Chondrocyte (in vitro differentiated cells): ENCODE results near the gene ANAPC7. TPM values are rescaled to one million over a fixed set of nuclear protein-coding genes. Genes with fewer than 3 reads are reported as not detected.
"Not testable (repeated sequence)": the region's sequence is repeated elsewhere in the genome, so short reads cannot be mapped to it uniquely, and the experiment has no call there.

Experiments
- DNase-seq: peaks from one replicate; pipeline ENCODE4 v3.0.0; 2021; ENCODE audit warnings: mixed read lengths, low spot score
- H3K27ac Mint-ChIP-seq: one replicate; pipeline ENCODE4 v1.8.0; 2021; ENCODE audit warnings: mild to moderate bottlenecking, moderate library complexity, mixed read lengths; ENCODE audit not compliant: unreplicated experiment
- H3K27me3 Mint-ChIP-seq: 2 replicates; pipeline ENCODE4 v1.8.0; 2021; ENCODE audit warnings: low read depth, mixed read lengths
- H3K36me3 Mint-ChIP-seq: 2 replicates; pipeline ENCODE4 v1.8.0; 2021; ENCODE audit warnings: low read depth, mixed read lengths
- H3K4me1 Mint-ChIP-seq: 2 replicates; pipeline ENCODE4 v1.8.0; 2021; ENCODE audit warnings: low read depth, mild to moderate bottlenecking, mixed read lengths
- H3K4me3 Mint-ChIP-seq: one replicate; pipeline ENCODE4 v1.8.0; 2021; ENCODE audit warnings: mild to moderate bottlenecking, moderate library complexity, mixed read lengths; ENCODE audit not compliant: unreplicated experiment
- H3K9me3 Mint-ChIP-seq: 2 replicates; pipeline ENCODE4 v1.8.0; 2021; ENCODE audit warnings: low read depth, mixed read lengths
- CTCF ChIP-seq: fragments of 200-600 bp; sonication (generic); IDR thresholded peaks from 2 replicates; pipeline ENCODE4 v1.5.0; 2021; ENCODE audit warnings: antibody characterized with exemption, mild to moderate bottlenecking, moderate library complexity
- total RNA-seq: library from RNA; stranded (reverse); gene quantifications from 3 replicates; pipeline ENCODE4 v1.2.1, GENCODE V29; 2021

Gene ANAPC7
- total RNA-seq, 1 donor from 2014 or later, result 35.4 TPM

DNA sequence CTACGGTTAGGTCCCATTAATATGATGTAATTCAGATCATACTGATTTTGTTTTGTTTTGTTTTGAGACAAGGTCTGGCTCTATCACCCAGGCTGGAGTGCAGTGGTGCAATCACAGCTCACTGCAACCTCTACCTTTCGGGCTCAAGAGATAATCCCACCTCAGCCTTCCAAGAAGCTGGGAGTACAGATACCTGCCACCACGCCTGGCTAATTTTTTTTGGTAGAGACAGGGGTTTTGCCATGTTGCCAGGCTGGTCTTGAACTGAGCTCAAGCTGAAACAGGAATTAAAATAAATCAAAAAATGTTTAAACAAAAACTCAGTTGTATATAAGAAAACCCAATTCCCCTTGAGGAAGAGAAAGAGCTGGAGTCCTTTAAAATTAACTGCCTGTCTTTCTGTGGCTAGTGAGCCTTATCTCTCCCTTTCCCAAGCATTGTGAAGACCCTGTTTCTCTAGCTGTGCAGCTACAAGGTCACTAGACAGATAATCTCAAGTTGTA, 17.7 kb upstream of the ANAPC7 start:
- no peak for TF ChIP-seq CTCF
- H3K27me3 Mint-ChIP-seq, result no peaks in the 10 kb centered on the region
- H3K27ac Mint-ChIP-seq, result no peak overlapping the region
- no peaks in the 10 kb centered on the region for H3K9me3 Mint-ChIP-seq
- H3K36me3 Mint-ChIP-seq, result no peaks in the 10 kb centered on the region
- peaks cover 7% of the 10 kb centered on the region for H3K4me1 Mint-ChIP-seq
- no peak overlapping the region for H3K4me3 Mint-ChIP-seq
- DNase-seq, result no peak

DNA sequence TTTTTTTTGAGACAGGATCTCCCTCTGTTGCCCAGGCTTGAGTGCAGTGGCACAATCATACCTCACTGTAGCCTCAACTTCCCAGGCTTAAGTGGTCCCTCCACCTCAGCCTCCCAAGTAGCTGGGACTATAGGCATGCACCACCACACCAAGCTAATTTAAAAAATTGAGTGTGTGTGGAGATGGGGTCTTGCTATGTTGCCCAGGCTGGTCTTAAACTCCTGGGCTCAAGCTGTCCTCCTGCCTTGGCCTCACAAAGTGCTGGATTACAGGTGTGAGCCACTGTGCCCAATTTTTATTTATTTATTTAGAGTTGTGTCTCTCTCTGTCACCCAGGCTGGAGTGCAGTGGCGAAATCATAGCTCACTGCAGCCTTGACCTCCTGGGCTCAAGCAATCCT, 17.1 kb upstream of the ANAPC7 start:
- not testable (repeated sequence) for H3K27ac Mint-ChIP-seq, H3K4me1 Mint-ChIP-seq, H3K36me3 Mint-ChIP-seq, DNase-seq, H3K27me3 Mint-ChIP-seq, H3K4me3 Mint-ChIP-seq, H3K9me3 Mint-ChIP-seq

GRCh38 chr12:110417113-110417512, 13.6 kb upstream of the ANAPC7 start:
- not testable (repeated sequence) for H3K9me3 Mint-ChIP-seq, H3K27me3 Mint-ChIP-seq, H3K4me1 Mint-ChIP-seq, H3K36me3 Mint-ChIP-seq, DNase-seq, H3K4me3 Mint-ChIP-seq, H3K27ac Mint-ChIP-seq

- H3K27ac Mint-ChIP-seq, H3K4me3 Mint-ChIP-seq, H3K27me3 Mint-ChIP-seq, H3K4me1 Mint-ChIP-seq, H3K9me3 Mint-ChIP-seq, DNase-seq, H3K36me3 Mint-ChIP-seq: not testable (repeated sequence)
Observed at GRCh38 chr12:110410086-110410485, 6.6 kb upstream of the ANAPC7 start.

- DNase-seq, H3K36me3 Mint-ChIP-seq, H3K9me3 Mint-ChIP-seq, H3K4me3 Mint-ChIP-seq, H3K27ac Mint-ChIP-seq, H3K27me3 Mint-ChIP-seq: not testable (repeated sequence)
- H3K4me1 Mint-ChIP-seq, result peaks cover 28% of the 10 kb centered on the region
Observed at GRCh38 chr12:110405126-110405662, 1.7 kb upstream of the ANAPC7 start.

- Mint-ChIP-seq H3K4me1 (peaks cover 30% of the 10 kb centered on the region), H3K27ac (peak overlapping the region; percentile 100), H3K4me3 (peak overlapping the region; percentile 100), H3K9me3 (no peaks in the 10 kb centered on the region), H3K27me3 (no peaks in the 10 kb centered on the region), H3K36me3 (peaks cover 10% of the 10 kb centered on the region)
- DNase-seq, result no peak
- TF ChIP-seq CTCF, result no peak
Observed at GRCh38 chr12:110403976-110404682, 621 bp upstream of the ANAPC7 start.

- Mint-ChIP-seq H3K27me3 (no peaks in the 10 kb centered on the region), H3K4me3 (no peak overlapping the region), H3K4me1 (peaks cover 20% of the 10 kb centered on the region), H3K27ac (no peak overlapping the region), H3K9me3 (no peaks in the 10 kb centered on the region), H3K36me3 (peaks cover 28% of the 10 kb centered on the region)
- no peak for TF ChIP-seq CTCF
- no peak for DNase-seq
Observed at GRCh38 chr12:110382683-110383082, 20.8 kb downstream of the ANAPC7 start.
